K562 (cell line): ENCODE data around the gene MLX. TPM values are rescaled to one million over a fixed set of nuclear protein-coding genes. Genes with fewer than 3 reads are reported as not detected.

ENCODE experiments used
- HIVEP1 ChIP-seq: fragments of 250-450 bp; sonication (Bioruptor Pico); IDR thresholded peaks from 2 replicates; pipeline ENCODE4 v1.4.0; 2020; ENCODE audit warnings: mild to moderate bottlenecking
- HMGXB4 ChIP-seq: sonication (generic); formaldehyde crosslinking; IDR thresholded peaks from 2 replicates; pipeline ENCODE4 v1.8.1; 2023; ENCODE audit warnings: mild to moderate bottlenecking, missing genetic modification reagents
- MCM2 ChIP-seq: fragments of 450-650 bp; IDR thresholded peaks from 2 replicates; pipeline ENCODE4 v1.6.1; 2017; ENCODE audit warnings: low read depth, mild to moderate bottlenecking
- MTF1 ChIP-seq: fragments of 250-450 bp; sonication (Bioruptor Pico); IDR thresholded peaks from 2 replicates; pipeline ENCODE4 v1.9.0; 2021; ENCODE audit warnings: moderate library complexity, mild to moderate bottlenecking, inconsistent platforms, borderline replicate concordance
- NR2C1 ChIP-seq, 2 experiments: fragments of 450-650 bp; IDR thresholded peaks; 2 replicates each; pipeline ENCODE4 v1.6.1; 2017; ENCODE audit warnings: mild to moderate bottlenecking in 2 of 2, antibody characterized with exemption in 1 of 2, inconsistent platforms in 1 of 2, missing compliant biosample characterization in 1 of 2, missing genetic modification characterization in 1 of 2
- REST ChIP-seq, 2 experiments: fragments of 450-650 bp; formaldehyde crosslinking in 1 of 2; IDR thresholded peaks; 2 replicates each; pipeline versions ENCODE4 v1.4.0 to v1.6.1; 2014 to 2020; ENCODE audit warnings: mild to moderate bottlenecking in 2 of 2, borderline replicate concordance in 1 of 2, low read depth in 1 of 2
- SFPQ ChIP-seq: fragments of 200-400 bp; formaldehyde crosslinking; IDR thresholded peaks from 2 replicates; pipeline ENCODE4 v1.6.1; 2017; ENCODE audit warnings: mild to moderate bottlenecking, low read depth, low read length, moderate library complexity
- polyA plus RNA-seq, 8 experiments: library from polyadenylated mRNA; depleted of rRNA in 4 of 8; stranded (reverse) in 5 of 8; unstranded in 3 of 8; fragments of >200 nt; fragmentation: Nextera tagmentation in 2 of 8; fragmentation: Illumina TruSeq in 1 of 8; extraction: Ambion mirVana in 2 of 8; extraction: Trizol in 1 of 8; gene quantifications; 2 replicates each; pipeline versions ENCODE4 v1.2.1 to v1.2.3, GENCODE V29; 2011 to 2014; ENCODE audit warnings: inconsistent platforms in 1 of 8, missing spikeins in 1 of 8
- total RNA-seq, 7 experiments: library from RNA; depleted of rRNA in 6 of 7; stranded (reverse); fragments of >200 nt in 6 of 7; fragmentation: Illumina TruSeq in 2 of 7; extraction: Trizol in 2 of 7; gene quantifications; 2 replicates each; pipeline versions ENCODE4 v1.2.1 to v1.2.3, GENCODE V29; 2011 to 2021; ENCODE audit warnings: low replicate concordance in 1 of 7
- TF ChIP-seq, protein P1 (sequence below): sonication (generic); formaldehyde crosslinking; IDR thresholded peaks from 2 replicates; pipeline ENCODE4 v1.8.1; 2023; ENCODE audit warnings: mild to moderate bottlenecking, missing genetic modification reagents
- TF ChIP-seq, protein P2 (sequence below): IDR thresholded peaks from 3 replicates; pipeline ENCODE4 v1.6.1; 2011; ENCODE audit warnings: borderline replicate concordance, mild to moderate bottlenecking; ENCODE audit not compliant: insufficient read length, insufficient read depth

MLX gene
- total and polyA plus RNA-seq, 9 of the 15 experiments (the other 6 are each of a cell fraction or from before 2014, with no cell fraction given): 42.9 to 100 (median 58.9) TPM

DNA sequence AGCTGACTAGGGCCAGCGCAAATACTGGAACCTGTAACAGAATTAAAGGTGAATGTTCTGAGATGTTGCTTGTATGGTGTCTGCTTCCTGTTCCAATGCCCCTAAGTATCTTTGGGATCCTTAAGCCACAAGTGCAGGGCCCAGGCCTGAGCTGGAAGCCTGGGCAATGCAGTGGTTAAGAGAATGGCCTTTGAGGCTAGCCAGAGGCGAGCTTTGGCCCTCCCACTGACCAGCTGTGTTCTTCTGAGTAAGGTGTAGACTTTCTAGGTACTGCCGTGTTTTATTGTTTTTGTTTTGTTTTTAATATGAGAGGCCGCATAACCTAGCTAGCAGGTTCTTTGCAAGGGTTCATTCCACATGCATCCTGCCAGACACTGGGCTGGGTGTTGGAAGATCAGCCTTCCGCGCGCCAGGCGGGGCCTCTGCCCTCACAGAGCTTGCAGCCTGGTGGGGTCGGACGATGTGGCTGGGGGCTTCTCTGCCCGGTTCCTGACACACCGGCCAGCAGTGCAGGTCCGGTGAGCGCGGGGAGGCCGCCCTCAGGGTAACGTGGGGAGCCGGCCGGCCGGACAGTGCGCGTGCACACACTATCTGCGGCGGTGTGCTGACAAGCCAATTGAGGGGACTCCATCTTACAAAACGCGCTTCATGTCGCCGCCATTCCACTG lies 551 bp upstream of the MLX start (continued):
- TF ChIP-seq HMGXB4 (CRISPR knock-in tag) (peak; percentile 31; the same call in 1 of the 2 replicates), REST (IDR thresholded peaks at IDR 0.05; ENCODE audit: borderline replicate concordance) (no peak), REST (CRISPR knock-in tag; IDR thresholded peaks at IDR 0.05; ENCODE audit: low read depth) (0 out of 2 replicates have a peak, but pooled peaks have one; percentile 22), NR2C1 (IDR thresholded peaks at IDR 0.05) (no peak), NR2C1 (tag; IDR thresholded peaks at IDR 0.05) (peak; percentile 18; the same call in 1 of the 2 replicates), HIVEP1 (0 out of 2 replicates have a peak, but pooled peaks have one; percentile 32), MCM2 (no peak), SFPQ (no peak), MTF1 (CRISPR knock-in tag) (no peak)
- TF ChIP-seq, protein P1, sequence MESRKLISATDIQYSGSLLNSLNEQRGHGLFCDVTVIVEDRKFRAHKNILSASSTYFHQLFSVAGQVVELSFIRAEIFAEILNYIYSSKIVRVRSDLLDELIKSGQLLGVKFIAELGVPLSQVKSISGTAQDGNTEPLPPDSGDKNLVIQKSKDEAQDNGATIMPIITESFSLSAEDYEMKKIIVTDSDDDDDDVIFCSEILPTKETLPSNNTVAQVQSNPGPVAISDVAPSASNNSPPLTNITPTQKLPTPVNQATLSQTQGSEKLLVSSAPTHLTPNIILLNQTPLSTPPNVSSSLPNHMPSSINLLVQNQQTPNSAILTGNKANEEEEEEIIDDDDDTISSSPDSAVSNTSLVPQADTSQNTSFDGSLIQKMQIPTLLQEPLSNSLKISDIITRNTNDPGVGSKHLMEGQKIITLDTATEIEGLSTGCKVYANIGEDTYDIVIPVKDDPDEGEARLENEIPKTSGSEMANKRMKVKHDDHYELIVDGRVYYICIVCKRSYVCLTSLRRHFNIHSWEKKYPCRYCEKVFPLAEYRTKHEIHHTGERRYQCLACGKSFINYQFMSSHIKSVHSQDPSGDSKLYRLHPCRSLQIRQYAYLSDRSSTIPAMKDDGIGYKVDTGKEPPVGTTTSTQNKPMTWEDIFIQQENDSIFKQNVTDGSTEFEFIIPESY: no peak
- TF ChIP-seq, protein P2, sequence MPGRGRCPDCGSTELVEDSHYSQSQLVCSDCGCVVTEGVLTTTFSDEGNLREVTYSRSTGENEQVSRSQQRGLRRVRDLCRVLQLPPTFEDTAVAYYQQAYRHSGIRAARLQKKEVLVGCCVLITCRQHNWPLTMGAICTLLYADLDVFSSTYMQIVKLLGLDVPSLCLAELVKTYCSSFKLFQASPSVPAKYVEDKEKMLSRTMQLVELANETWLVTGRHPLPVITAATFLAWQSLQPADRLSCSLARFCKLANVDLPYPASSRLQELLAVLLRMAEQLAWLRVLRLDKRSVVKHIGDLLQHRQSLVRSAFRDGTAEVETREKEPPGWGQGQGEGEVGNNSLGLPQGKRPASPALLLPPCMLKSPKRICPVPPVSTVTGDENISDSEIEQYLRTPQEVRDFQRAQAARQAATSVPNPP: no peak
